Ishikawa (cell line): ENCODE data around the gene RUFY2.
A peak's percentile ranks its signal among the peaks of the same experiment; 100 is the strongest.

Experiments
- CEBPB ChIP-seq: IDR thresholded peaks from 2 replicates; pipeline ENCODE4 v1.6.1; 2012
- EGR1 ChIP-seq: IDR thresholded peaks from 2 replicates; pipeline ENCODE4 v1.6.1; 2012
- EP300 ChIP-seq: IDR thresholded peaks from 2 replicates; pipeline ENCODE4 v1.6.1; 2012; ENCODE audit warnings: borderline replicate concordance
- FOXM1 ChIP-seq: IDR thresholded peaks from 2 replicates; pipeline ENCODE4 v1.6.1; 2012; ENCODE audit warnings: low read depth, borderline replicate concordance
- MAX ChIP-seq: IDR thresholded peaks from 2 replicates; pipeline ENCODE4 v1.6.1; 2012
- NFIC ChIP-seq: IDR thresholded peaks from 2 replicates; pipeline ENCODE4 v1.6.1; 2012
- REST ChIP-seq: IDR thresholded peaks from 2 replicates; pipeline ENCODE4 v1.6.1; 2012; ENCODE audit warnings: low read depth, mild to moderate bottlenecking
- YY1 ChIP-seq: IDR thresholded peaks from 2 replicates; pipeline ENCODE4 v1.6.1; 2012; ENCODE audit warnings: low read depth

GRCh38 chr10:68332259-68333057 is 74.6 kb downstream of the RUFY2 start, which contains the start of gene PBLD:
- peak; percentile 12; the same call in 1 of the 2 replicates for TF ChIP-seq MAX
- no peak for TF ChIP-seq CEBPB
- TF ChIP-seq EP300: no peak
- TF ChIP-seq YY1: peak; percentile 90
- peak; percentile 49; the same call in 1 of the 2 replicates for TF ChIP-seq FOXM1
- peak; percentile 26; the same call in 1 of the 2 replicates for TF ChIP-seq EGR1
- no peak for TF ChIP-seq REST
- TF ChIP-seq NFIC: no peak
